ENCODE results near the gene KCTD15.

Gene KCTD15

GRCh38 chr19:33796164-33796875, at the start of gene KCTD15:
KCTD15 (plus strand) TSS chr19:33796870; CDS start chr19:33800455, 3,585 bp downstream.
- peak; percentile 36 for DNase-seq

- DNase-seq = no peak
Observed at GRCh38 chr19:33747273-33747672, 49.4 kb upstream of the KCTD15 start.

- DNase-seq = no peak
Observed at GRCh38 chr19:33748231-33748630, 48.4 kb upstream of the KCTD15 start.

- no peak for DNase-seq
Observed at GRCh38 chr19:33749016-33749415, 47.7 kb upstream of the KCTD15 start.

GRCh38 chr19:33749619-33750175, 47.0 kb upstream of the KCTD15 start:
- no peak for DNase-seq

- no peak for DNase-seq
Observed at GRCh38 chr19:33750587-33751435, 45.9 kb upstream of the KCTD15 start.

- no peak for DNase-seq
Observed at GRCh38 chr19:33751436-33751770, 45.3 kb upstream of the KCTD15 start.

GRCh38 chr19:33752018-33752800, 44.5 kb upstream of the KCTD15 start:
- DNase-seq = no peak

- no peak for DNase-seq
Observed at GRCh38 chr19:33752945-33753344, 43.7 kb upstream of the KCTD15 start.

GRCh38 chr19:33754361-33754760, 42.3 kb upstream of the KCTD15 start:
- DNase-seq = no peak

GRCh38 chr19:33755099-33756035, 41.3 kb upstream of the KCTD15 start:
- DNase-seq = no peak

- DNase-seq = no peak
Observed at GRCh38 chr19:33756177-33756576, 40.5 kb upstream of the KCTD15 start.

GRCh38 chr19:33758541-33759013, 38.1 kb upstream of the KCTD15 start:
- no peak for DNase-seq

GRCh38 chr19:33759356-33759755, 37.3 kb upstream of the KCTD15 start:
- no peak for DNase-seq

- DNase-seq = no peak
Observed at GRCh38 chr19:33763633-33764371, 32.9 kb upstream of the KCTD15 start.

- DNase-seq = no peak
Observed at GRCh38 chr19:33766623-33767022, 30.0 kb upstream of the KCTD15 start.

GRCh38 chr19:33767898-33768413, 28.7 kb upstream of the KCTD15 start:
- no peak for DNase-seq

GRCh38 chr19:33769208-33769607, 27.5 kb upstream of the KCTD15 start:
- no peak for DNase-seq

GRCh38 chr19:33770107-33770506, 26.6 kb upstream of the KCTD15 start:
- no peak for DNase-seq

GRCh38 chr19:33771384-33772101, 25.1 kb upstream of the KCTD15 start:
- DNase-seq = peak; percentile 52
